Embryonic facial prominence (tissue), 1 donor: ENCODE measurements around the gene FAM200A.
"Not testable (repeated sequence)": the region's sequence is repeated elsewhere in the genome, so short reads cannot be mapped to it uniquely, and the experiment has no call there.

Experiments used
- DNase-seq: peaks from one replicate; pipeline ENCODE4 v3.0.0-alpha.2; 2016; ENCODE audit errors: extremely low spot score

Gene FAM200A

DNA sequence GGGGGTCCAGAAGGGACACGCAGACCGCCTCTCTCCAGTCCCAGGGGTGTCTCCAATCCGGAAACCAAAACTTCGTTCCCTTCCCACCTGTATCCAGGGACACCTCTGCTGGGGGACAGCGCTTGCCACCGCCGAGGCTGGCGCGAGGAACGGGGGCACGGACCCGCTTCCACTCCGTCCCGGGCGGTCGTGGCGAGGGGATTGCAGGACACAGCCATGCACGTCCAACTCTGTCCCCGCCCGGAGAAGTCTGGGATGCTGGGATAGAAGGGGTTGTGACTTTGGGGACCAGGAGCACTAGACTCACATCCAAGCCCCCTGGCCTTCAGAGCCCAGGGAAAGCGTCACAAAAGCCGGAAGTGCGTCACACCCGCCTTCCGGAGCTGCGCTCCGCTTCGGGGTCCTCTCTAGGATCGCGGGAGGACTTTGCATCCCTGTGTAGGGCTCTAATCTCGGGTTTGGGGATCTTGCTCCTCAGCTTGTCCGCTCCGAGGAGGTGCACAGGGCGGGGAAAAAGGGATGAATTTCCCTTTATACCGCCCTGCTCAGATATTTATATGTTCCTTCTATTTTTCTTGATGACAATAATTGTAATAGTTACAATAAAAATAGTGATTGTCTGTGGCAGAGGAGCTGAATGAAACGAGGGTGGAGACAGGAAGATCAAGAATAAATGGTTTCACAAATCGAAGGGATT, at the start of gene FAM200A:
TSS of gene FAM200A (minus strand) at position 348 of the 697 bp plus-strand sequence. CDS start 3,707 bp downstream, outside the sequence.
- peak; percentile 81 for DNase-seq

DNA sequence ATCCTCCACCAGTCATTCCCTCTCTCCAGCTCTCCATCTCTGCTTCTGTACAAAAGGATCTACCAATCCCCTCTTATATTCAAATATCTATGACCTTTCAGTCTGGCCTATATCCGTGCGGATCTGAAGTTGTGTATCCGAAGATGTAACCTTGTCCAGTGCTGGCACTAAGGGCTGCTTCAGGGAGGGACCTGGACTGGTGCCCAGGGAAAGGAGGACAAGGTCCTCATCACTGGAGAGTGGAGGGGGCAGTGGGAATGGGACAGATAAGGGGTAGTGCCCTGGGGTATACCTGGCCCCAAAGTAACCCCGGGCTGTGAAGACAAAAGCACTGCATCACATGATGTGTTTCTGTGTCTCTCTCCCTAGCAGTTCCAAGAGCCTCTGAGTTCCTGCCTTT, 47.9 kb upstream of the FAM200A start:
- DNase-seq: no peak

DNA sequence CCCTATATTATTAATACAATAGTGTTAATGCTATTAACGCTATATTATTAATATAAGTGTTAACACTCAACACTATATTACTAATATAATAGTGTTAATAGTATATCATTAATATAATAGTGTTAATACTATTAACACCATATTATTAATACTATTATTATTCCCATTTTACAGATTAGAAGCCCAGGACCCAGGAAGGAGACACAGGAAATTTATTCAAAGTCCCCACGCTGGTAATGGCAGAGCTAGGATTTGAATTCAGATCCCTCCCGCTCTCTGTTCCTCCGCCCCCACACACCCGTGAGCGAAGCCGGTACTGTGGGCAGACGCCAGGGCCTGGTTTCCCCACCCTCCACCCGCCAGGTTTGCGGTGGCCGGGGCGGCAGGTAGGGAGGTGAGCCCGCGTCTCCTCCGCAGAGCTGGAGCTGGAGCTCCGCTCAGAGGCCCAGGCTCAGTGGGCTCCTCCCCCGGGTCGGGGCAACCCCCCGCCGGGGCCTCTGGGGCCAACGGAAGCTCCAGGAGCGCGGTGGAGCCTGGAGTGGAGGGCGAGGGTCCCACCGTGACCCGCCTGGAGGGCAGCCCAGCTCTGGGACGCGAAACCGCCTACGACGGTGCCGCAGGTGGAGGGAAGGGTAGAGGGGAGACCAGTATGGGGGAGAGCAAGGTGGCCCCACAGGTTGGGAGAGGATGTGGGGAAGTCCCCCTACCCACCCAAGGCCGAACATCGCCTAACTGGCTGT, 46.0 kb upstream of the FAM200A start, which contains the start of gene TMEM225B:
TSS of gene TMEM225B (plus strand) at position 506 of the 740 bp plus-strand sequence. CDS start 6,122 bp downstream, outside the sequence.
- DNase-seq: no peak

DNA sequence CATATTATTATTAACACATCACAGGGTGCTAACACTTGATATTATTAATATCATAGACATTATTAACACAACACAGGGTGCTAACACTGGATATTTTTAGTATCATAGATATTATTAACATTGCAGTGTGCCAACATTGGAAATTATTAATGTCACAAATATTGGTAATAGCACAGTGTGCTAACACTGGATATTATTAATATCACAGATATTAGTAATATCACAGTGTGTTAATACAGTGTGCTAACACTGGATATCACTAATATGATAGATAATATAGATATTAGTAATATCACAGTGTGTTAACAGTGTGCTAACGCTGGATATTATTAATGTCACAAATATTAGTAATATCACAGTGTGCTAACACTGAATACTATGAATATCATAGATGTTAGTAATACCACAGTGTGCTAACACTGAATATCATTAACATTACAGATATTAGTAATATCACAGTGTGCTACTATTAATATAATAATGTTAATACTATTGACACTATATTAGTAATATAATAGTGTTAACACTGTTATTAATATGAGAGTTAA, 44.6 kb upstream of the FAM200A start:
- DNase-seq: no peak

DNA sequence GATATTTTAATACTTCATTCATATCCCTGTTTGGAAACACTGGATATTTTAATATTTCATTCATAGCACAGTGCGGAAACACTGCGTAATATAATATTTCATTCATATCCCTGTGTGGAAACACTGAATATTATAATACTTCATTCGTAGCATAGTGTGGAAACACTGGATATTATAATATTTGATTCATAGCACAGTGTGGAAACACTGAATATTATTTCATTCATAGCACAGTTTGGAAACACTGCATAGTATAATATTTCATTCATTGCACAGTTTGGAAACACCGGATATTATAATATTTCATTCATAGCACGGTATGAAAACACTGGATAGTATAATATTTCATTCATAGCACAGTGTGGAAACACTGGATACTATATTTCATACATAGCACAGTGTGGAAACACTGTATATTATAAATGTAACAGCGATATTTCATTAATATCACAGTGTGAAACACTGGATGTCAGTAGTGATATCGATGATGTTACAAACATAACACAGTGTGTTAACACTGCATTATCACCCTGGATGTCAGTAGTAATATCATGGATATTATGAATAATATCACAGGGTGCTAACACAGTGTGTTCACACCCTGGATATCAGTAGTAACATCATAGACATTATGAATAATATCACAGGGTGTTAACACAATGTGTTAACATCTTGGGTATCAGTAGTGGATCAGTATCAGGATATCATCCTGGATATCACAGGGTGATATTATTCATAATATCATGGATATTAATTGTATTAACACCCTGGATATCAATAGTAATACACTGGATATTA, 43.2 kb upstream of the FAM200A start:
- DNase-seq: no peak

DNA sequence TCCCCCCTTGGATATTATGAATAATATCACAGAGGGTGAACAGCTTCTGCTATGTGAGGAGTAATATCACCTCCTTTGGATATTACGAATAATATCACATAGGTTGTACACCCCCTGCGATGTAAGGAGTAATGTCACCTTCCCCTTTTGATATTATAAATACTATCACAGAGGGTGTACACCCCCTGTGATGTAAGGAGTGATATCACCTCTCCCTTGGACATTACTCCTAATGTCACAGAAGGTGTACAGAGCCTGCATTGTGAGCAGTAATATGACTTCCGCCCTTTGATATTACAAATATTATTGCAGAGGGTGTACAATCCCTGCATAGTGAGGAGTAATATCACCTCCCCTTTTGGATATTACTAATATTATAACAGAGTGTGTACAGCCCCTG, 37.0 kb upstream of the FAM200A start:
- DNase-seq: no peak

DNA sequence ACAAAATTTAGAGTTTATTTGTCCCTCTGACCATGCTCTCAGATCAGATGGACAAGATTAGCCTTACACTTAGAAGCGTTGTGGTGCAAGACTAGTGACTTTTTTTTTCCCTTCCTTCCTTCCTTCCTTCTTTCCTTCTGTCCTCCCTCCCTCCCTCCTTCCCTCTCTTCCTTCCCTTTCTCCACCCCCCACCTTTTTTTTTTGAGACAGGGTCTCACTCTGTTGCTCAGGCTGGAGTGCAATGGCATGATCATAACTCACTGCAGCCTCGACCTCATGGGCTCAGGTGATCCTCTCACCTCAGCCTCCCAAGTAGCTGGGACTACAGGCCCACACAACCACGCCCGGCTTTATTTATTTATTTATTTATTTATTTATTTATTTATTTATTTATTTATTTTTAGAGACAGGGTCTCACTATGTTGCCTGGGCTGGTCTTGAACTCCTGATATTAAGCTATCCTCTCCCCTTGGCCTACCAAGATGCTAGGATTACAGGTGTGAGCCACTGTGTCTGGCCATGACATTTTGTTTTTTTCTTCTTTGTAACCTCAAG, 28.9 kb upstream of the FAM200A start:
- DNase-seq: not testable (repeated sequence)

DNA sequence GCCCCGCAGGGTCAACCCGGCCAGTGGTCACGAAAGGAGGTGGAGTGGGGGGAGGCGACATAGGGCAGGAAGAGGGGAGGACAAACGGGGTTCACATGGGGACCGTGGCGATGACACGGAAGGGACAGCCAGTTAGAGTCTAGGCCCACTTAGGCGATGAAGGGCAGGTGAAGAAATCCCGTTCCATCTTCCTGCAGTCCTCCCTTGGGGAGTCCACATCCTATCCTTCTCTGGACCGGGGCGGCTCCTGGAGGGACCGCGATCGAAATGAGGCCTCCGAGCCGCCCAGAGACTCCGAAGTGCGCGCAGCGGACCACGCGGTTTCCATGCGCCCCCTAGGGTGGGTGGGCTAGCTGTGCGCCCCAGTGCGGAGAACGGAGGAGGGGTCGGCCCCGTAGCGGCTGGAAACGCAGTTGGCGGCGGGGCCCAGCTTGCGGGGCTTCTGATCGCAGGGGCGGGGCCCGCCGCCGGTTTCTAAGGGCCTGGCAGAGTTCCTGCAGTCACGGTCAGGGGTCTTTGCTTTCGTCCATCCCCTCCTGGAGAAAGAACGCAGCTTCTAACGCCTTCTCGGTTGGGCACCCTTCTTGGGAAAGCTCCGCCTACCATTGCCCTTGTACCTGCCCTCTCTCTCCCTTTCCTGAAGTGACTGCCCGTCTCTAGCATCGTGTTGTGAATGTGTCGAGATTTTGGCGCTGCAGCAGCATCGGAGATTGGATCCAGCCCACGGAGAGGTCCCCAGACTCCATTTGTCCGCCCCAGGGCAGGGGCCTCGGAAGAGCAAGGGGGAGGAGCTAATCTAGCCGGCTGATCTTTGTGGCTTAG, 28.3 kb upstream of the FAM200A start:
- DNase-seq: peak; percentile 28

DNA sequence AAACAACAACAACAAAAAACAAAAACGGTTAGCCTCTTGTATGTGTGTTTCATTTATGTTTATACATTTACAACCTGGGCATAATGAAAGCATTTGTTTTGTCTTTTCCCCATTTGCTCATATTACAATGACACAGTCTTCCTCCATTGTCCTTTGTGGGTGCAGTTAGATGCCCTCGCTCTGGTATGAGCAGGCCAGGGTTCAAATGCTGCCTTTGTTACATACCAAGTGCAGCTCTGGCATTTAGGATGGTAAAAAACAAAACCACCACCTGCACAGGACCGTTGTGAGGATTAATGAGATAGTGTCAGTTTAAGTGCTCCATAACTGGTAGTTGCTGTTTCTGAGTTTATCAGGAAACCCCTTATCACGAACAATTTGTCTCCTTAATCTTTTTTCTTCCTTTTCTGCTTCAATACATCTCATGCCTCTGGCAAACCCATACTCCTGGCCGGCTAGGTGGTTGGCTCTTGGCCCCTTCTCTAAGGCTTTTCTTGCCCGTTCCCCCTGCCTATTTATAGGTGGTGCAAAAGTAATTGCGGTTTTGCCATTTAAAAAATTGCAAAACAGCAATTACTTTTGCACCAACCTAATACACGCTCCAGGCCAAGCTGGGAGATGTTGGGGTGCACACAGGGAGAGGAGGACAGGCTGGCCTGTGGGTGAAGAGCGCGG, 27.5 kb upstream of the FAM200A start:
- no peak for DNase-seq

DNA sequence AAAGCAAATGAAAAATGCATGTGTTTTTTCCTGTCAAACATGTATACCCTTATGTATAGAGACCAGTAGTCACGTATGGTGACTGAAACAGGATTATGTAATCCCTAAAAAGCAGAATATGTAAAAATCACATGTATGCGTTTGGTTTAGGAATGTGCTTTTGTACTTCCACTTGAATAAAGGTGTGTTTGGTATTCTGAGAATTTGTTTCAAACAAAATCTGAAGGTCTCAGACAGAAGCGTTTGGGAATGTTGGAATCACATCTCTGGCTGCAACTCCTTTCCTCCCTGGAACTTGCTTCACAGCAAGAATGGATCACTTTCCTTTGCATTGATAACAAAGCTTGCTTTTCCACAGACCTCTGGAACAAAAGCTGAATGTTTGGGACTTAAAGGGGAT, 24.3 kb upstream of the FAM200A start:
- no peak for DNase-seq

DNA sequence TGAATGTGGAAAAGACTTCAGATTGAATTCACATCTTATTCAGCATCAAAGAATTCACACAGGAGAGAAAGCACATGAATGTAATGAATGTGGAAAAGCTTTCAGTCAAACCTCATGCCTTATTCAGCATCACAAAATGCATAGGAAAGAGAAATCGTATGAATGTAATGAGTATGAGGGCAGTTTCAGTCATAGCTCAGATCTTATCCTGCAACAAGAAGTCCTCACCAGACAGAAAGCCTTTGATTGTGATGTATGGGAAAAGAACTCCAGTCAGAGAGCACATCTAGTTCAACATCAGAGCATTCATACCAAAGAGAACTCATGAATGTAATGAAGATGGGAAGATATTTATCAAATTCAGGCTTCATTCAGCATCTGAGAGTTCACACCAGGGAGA, 21.3 kb upstream of the FAM200A start:
- DNase-seq: no peak

DNA sequence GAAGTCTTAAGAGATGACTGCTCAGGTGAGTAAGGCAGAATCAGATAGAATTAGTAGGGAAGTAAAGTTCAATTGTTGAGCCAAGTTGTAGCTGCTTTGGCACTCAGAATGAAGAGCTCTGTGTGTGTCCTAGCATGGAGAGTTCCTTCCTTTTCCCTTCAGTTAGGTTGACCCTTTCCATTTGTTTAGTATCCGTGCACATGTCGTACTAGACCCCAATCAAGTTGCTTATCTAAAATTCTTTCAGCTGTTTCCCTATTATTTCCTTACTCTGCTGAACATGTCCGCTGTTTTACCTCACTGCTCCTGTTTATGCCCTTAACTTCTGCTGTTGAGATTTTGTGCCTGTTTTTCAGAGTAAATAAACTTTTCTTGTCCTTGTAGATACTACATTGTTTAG, 19.9 kb upstream of the FAM200A start:
- DNase-seq: no peak

DNA sequence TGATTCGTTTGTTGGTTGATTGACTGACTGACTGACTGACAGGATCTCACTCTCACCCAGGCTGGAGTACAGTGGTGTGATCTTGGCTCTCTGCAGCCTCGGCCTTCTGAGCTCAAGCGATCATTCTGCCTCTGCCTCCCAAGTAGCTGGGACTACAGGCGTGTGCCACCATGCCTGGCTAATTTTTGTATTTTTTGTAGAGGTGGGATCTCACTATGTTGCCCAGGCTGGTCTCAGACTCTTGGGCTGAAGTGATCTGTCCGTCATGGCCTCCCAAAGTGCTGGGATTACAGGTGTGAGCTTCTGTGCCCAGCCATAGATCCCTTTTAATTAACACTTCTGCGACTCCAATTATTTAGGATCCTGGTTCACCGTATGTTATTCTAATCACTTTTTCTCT, 16.9 kb upstream of the FAM200A start:
- DNase-seq: not testable (repeated sequence)

DNA sequence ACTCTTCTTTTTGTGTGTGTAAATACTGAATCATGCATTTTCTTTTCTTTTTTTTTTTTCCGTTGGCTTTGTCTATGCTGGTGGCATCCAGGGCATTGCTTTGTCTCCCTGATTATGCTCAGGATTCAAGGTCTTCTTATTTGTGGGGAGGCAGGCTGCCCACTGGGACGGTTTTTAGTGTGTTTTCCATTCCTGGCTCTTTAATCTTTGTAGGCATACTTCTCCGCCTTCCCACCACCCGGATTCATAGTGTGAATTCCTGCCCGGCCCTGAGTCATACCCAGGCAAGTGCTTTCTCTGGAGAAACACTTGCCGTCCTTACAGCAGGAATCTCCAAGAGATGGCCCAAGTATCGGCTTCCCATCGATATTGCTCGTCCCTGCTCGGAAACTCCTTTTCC, 11.7 kb upstream of the FAM200A start:
- DNase-seq: no peak

DNA sequence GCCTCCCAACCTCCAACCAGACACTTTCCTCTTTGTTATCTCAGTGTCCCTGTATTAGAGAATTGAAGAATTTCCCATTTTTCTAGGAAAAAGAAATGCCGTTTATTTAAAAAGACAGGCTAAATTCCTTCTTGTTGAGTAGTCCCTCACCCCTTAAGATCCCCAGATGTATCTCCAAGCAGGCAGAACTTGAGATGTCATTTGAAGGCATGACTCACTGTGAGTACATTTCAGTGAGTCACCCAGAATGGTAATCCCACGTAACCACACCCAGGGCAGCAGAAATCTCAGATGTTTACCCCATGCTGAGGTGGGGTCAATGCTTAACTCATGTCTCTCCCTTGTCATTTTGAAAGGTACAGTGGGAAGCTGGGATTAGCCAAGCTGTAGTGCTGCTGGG, 10.9 kb upstream of the FAM200A start:
- no peak for DNase-seq

DNA sequence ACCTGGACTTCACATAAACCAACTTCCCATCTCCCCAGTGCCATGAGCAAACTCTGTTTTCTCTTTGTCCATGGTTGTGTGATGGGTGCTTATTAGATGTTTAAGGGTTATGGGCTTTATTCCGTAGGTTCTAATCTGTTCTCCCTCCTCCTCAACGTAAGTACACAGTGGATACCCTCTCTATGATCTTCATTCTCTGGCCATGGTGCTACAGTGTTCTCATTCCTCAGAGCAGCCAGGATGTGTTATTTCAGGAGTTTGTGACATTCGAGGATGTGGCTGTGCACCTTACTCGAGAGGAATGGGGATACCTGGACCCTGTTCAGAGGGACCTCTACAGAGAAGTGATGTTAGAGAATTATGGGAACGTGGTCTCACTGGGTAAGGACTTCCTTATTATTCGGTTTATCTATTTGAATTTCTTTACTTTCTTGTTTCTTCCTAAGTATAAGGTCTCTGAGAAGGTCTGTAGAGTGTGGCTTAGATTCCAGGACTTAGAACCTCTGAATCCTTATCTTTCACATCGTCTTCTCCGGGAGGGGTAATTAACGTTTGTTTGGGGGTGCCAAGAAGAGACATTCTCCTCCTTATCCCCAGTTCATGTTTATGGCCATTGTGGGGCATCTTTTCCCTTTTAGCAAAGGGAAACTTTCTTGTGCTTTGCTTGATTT, 10.3 kb upstream of the FAM200A start:
- no peak for DNase-seq

DNA sequence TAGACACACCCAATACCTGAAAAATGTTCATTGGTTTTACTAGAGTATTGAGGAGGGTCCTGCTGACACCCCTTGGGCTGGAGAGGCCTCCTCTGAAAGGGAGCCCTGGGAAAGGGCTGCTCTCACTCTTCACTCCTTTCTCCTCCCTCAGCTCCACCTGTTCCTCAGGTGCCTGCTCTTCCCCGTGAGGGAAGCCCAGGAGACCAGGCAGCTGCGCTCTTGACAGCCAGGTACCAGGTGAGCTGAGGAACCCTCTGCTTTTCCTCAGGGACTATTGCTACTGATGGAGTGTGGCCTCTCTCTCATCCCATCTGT, 9.8 kb upstream of the FAM200A start:
- DNase-seq: no peak

DNA sequence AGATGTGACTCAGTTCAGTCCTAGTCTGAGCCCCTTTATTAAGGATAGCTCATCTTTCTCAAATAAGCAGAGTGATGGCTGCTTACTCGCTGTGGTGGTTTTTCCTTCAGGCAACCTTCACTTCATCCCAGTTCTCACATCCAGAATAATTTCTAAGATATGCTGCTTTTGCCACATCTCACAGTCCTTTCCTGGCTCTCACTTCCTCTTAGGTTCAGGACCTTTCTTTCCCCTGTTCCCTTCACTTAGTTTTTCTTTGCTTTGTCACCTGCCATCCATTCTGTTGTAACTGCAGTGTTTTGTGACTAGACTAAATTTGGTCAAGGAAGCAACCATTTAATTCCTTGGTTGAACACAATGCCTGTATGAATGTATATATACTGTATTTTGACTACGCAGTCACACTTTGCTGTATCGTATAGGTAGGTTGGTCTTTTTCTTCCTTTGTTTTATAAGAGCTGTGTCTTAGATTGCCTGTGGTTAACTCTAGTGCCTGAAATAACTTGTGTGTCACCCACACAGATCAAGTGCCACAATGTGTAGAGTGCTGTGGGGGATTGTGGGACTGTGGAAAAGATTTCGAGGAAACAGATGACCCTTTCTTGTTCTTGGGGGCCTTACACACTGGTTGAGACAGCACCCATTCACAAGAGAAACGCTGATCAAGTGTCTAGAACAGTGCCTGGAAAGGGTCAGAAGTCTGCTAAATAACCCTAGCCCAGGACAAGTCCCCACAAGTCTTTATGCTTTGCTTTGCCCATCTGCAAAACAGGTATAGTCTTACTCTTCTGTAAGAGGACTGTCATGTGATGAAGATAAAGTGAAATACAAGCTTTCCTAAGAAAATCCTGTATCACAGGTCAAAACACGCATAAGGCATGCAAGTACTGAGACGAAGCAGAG, 9.2 kb upstream of the FAM200A start:
- no peak for DNase-seq
